Measurements from ENCODE around the gene CYP26B1. TPM values are rescaled to one million over a fixed set of nuclear protein-coding genes. Genes with fewer than 3 reads are reported as not detected.

Gene CYP26B1
- total and polyA plus RNA-seq, 2 of the 8 experiments (the other 6 are each of a cell fraction or from before 2014, with no cell fraction given), result 0.06 to 0.69 TPM

DNA sequence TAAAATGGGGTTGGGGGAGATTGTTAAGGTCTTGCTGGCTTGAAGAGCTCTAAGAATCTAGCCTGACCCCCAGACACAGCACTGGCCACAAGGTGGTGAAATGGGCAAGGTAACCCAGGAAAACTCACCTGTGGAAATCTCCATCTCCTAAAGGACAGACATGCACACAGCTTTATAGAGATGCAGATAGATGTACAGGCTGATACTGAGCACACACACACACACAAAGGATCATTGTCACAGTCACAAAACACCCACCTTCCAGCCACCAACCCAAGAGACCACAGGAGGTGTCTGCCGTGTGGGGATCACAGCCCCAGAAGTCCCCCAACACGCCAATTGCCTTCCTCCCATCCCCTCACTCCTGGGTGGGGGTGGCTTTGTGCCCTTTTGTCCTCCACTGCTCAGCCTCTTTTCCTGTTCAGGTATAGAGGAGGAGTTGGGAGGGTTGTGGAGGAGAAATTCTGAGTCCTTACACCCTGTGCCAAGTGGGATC is 3.2 kb upstream of the CYP26B1 start:
- H2BK5ac ChIP-seq (ENCODE audit: low read depth, low read length), result no peak overlapping the region
- H2BK15ac ChIP-seq (ENCODE audit: low read length), result no peak overlapping the region
- no peak overlapping the region for H4K5ac ChIP-seq (ENCODE audit: insufficient read length, low read depth, low read length)
- TF ChIP-seq CTCF (IDR thresholded peaks at IDR 0.05; ENCODE audit: control extremely low read depth in 1 of 3, insufficient read depth in 1 of 3, low read depth in 1 of 3, low read length in 3 of 3) (peak in 1 of 3 experiments; percentile 2; a peak in 1 of 4 replicates), KDM4A (IDR thresholded peaks at IDR 0.05; ENCODE audit: low read depth, low read length, severe bottlenecking) (no peak)
- H3K23ac ChIP-seq (ENCODE audit: insufficient read length), result no peak overlapping the region
- WGBS, 2 experiments (ENCODE audit: extremely low coverage in 1 of 2, insufficient coverage in 1 of 2, insufficient read length in 1 of 2, insufficient replicate concordance in 2 of 2, low coverage in 1 of 2, low lambda C conversion rate in 2 of 2, missing lambda C conversion rate in 1 of 2), result 83% methylated on average over 2 of the region's 2 CpGs; no CpG with 5 or more reads in 1 of the 2 experiments
- no peak overlapping the region for H4K8ac ChIP-seq (ENCODE audit: extremely low read depth, insufficient read depth, low read length)
- no peak overlapping the region for H3K4ac ChIP-seq (replicated peaks; ENCODE audit: insufficient read length, low read depth, low read length)
- H3K27me3 ChIP-seq (replicated peaks in 1 of 4; ENCODE audit: control insufficient read depth in 3 of 4, extremely low read depth in 1 of 4, insufficient read depth in 3 of 4, low read length in 3 of 4), result peaks cover 33 to 56% (median 53%) of the 10 kb centered on the region in 4 experiments
- H3K14ac ChIP-seq (ENCODE audit: insufficient read length), result no peak overlapping the region
- ChIA-PET CTCF (ENCODE audit: partially characterized antibody) (interaction anchor here (0.6 to 7.0 kb wide), 56 partner anchors 11 to 681 kb away, joined by 3 to 115 read pairs (median 4); no protein-coding TSS in a partner anchor), POLR2A (ENCODE audit: partially characterized antibody) (no interaction called here)
- no peak overlapping the region for H3K9ac ChIP-seq (replicated peaks in 1 of 4; ENCODE audit: extremely low read depth in 1 of 4, low read depth in 3 of 4, low read length in 3 of 4)
- no peak overlapping the region for H2AFZ ChIP-seq (ENCODE audit: low read length)
- no peak overlapping the region for H3K56ac ChIP-seq (replicated peaks; ENCODE audit: insufficient read length, low read depth, low read length)
- peaks cover 6 to 25% (median 15%) of the 10 kb centered on the region in 4 experiments for H3K4me1 ChIP-seq (replicated peaks in 1 of 4; ENCODE audit: control insufficient read depth in 3 of 4, insufficient read depth in 4 of 4, low read length in 3 of 4)
- H2BK20ac ChIP-seq (ENCODE audit: low read length), result no peak overlapping the region
- DNase-seq (ENCODE audit: low read depth in 1 of 2, low spot score in 2 of 2) (peak in 1 of 2 experiments; percentile 35), FAIRE-seq (no peak)
- H2BK120ac ChIP-seq (replicated peaks; ENCODE audit: low read depth, low read length), result no peak overlapping the region
- H4K91ac ChIP-seq (replicated peaks; ENCODE audit: insufficient read length, low read length), result no peak overlapping the region
- H2BK12ac ChIP-seq (ENCODE audit: low read depth, low read length), result no peak overlapping the region
- H3K79me2 ChIP-seq (ENCODE audit: control insufficient read depth in 1 of 2, insufficient read depth in 2 of 2, low read length in 2 of 2), result no peaks in the 10 kb centered on the region
- H4K20me1 ChIP-seq (replicated peaks in 1 of 2; ENCODE audit: control insufficient read depth in 1 of 2, insufficient read depth in 2 of 2, low read length in 2 of 2), result peaks cover 0 to 12% of the 10 kb centered on the region in 2 experiments
- no peaks in the 10 kb centered on the region for H3K9me3 ChIP-seq (ENCODE audit: insufficient read depth in 2 of 2, low read depth in 1 of 2, low read length in 1 of 2)
- H3K79me1 ChIP-seq (ENCODE audit: low read depth, low read length), result no peaks in the 10 kb centered on the region
- no peaks in the 10 kb centered on the region for H3K36me3 ChIP-seq (ENCODE audit: control insufficient read depth in 2 of 4, insufficient read depth in 4 of 4, low read length in 3 of 4)
- H3K23me2 ChIP-seq (ENCODE audit: low read depth, low read length), result peaks cover 22% of the 10 kb centered on the region
- H2AK5ac ChIP-seq (ENCODE audit: low read depth, low read length), result no peak overlapping the region
- H3K4me2 ChIP-seq (ENCODE audit: insufficient read depth in 1 of 2, low read depth in 2 of 2, low read length in 2 of 2), result no peak overlapping the region; a peak in 1 of 4 replicates
- no peak overlapping the region for H3K18ac ChIP-seq (ENCODE audit: extremely low read depth, low read length)
- H3K27ac ChIP-seq (ENCODE audit: low read depth, low read length), result no peak overlapping the region
- no peak overlapping the region for H3K4me3 ChIP-seq (ENCODE audit: extremely low read depth in 1 of 4, insufficient read depth in 2 of 4, low read depth in 3 of 4, low read length in 4 of 4)

Data from H1 (cell line).